BJ (cell line): ENCODE results near the gene WDFY3. TPM values are rescaled to one million over a fixed set of nuclear protein-coding genes. Genes with fewer than 3 reads are reported as not detected.
A peak's percentile ranks its signal among the peaks of the same experiment; 100 is the strongest.

Source experiments
- CTCF ChIA-PET: fragments of 350-600 bp; formaldehyde crosslinking; extraction: SDS; loops from one replicate; lab custom pipeline; 2021; ENCODE audit warnings: antibody characterized with exemption, inconsistent platforms; lab: Yijun Ruan, JAX
- POLR2A ChIA-PET: fragments of 300-600 bp; sonication (Branson Sonifier 250); formaldehyde crosslinking; extraction: SDS; loops from one replicate; lab custom pipeline; 2021; ENCODE audit warnings: antibody characterized with exemption; lab: Charles Lee
- DNase-seq: peaks from one replicate; pipeline ENCODE4 v3.0.0-alpha.2; 2011; ENCODE audit warnings: low read depth
- H3K27me3 ChIP-seq: 2 replicates; pipeline ENCODE4 v1.6.0; 2011; ENCODE audit warnings: low read length; ENCODE audit not compliant: control insufficient read depth, insufficient read depth
- H3K36me3 ChIP-seq: 2 replicates; pipeline ENCODE4 v1.5.1; 2011; ENCODE audit warnings: low read length; ENCODE audit not compliant: control insufficient read depth, insufficient read depth
- H3K4me3 ChIP-seq: 2 replicates; pipeline ENCODE4 v1.5.1; 2011; ENCODE audit warnings: low read depth, mild to moderate bottlenecking, control low read depth, low read length
- CTCF ChIP-seq: IDR thresholded peaks from 2 replicates; pipeline ENCODE4 v1.5.1; 2011; ENCODE audit warnings: low read depth, mild to moderate bottlenecking, control low read depth, inconsistent platforms, low read length, moderate library complexity; ENCODE audit not compliant: insufficient read depth
- polyA plus RNA-seq: library from polyadenylated mRNA; depleted of rRNA; stranded (reverse); fragments of >200 nt; gene quantifications from 2 replicates; pipeline ENCODE4 v1.2.3, GENCODE V29; 2011

The WDFY3 gene
- polyA plus RNA-seq, 1 experiment: 28.8 TPM

- no peak for DNase-seq
- no peak for TF ChIP-seq CTCF
- POLR2A ChIA-PET: no interaction called here
Measured at GRCh38 chr4:84874619-84875018, 91.9 kb downstream of the WDFY3 start.

GRCh38 chr4:84870398-84871163 lies 95.9 kb downstream of the WDFY3 start:
- H3K27me3 ChIP-seq: no peaks in the 10 kb centered on the region
- no peak overlapping the region for H3K4me3 ChIP-seq
- DNase-seq: peak; percentile 9
- POLR2A ChIA-PET: no interaction called here
- no peaks in the 10 kb centered on the region for H3K36me3 ChIP-seq
- CTCF ChIA-PET: no interaction called here
- TF ChIP-seq CTCF: no peak

More at GRCh38 chr4:84874619-84875018, 91.9 kb downstream of the WDFY3 start:
- H3K27me3 ChIP-seq: no peaks in the 10 kb centered on the region
- H3K36me3 ChIP-seq: no peaks in the 10 kb centered on the region
- H3K4me3 ChIP-seq: no peak overlapping the region
- CTCF ChIA-PET: no interaction called here

GRCh38 chr4:84866295-84866694 lies 100.2 kb downstream of the WDFY3 start:
- no peak for DNase-seq
- CTCF ChIA-PET: interaction anchor here (0.6 kb wide), 1 partner anchor 96 kb away, joined by 3 read pairs; no protein-coding TSS in a partner anchor
- no peak for TF ChIP-seq CTCF
- POLR2A ChIA-PET: no interaction called here
- H3K4me3 ChIP-seq: no peak overlapping the region
- no peaks in the 10 kb centered on the region for H3K27me3 ChIP-seq
- no peaks in the 10 kb centered on the region for H3K36me3 ChIP-seq

- ChIA-PET POLR2A (no interaction called here), CTCF (interaction anchor here (1.1 kb wide), 1 partner anchor 15 kb away, joined by 3 read pairs; no protein-coding TSS in a partner anchor)
- H3K36me3 ChIP-seq: no peaks in the 10 kb centered on the region
- TF ChIP-seq CTCF: no peak
- no peak overlapping the region for H3K4me3 ChIP-seq
- no peak for DNase-seq
- no peaks in the 10 kb centered on the region for H3K27me3 ChIP-seq
Measured at GRCh38 chr4:84865600-84865999, 100.9 kb downstream of the WDFY3 start.

GRCh38 chr4:84862064-84862463 lies 104.4 kb downstream of the WDFY3 start:
- Histone ChIP-seq H3K36me3 (0 out of 2 replicates have a peak, but pooled peaks cover 3% of the 10 kb centered on the region), H3K4me3 (no peak overlapping the region), H3K27me3 (no peaks in the 10 kb centered on the region)
- no peak for DNase-seq
- POLR2A ChIA-PET: no interaction called here
- no peak for TF ChIP-seq CTCF
- CTCF ChIA-PET: interaction anchor here (0.7 kb wide), 1 partner anchor 34 kb away, joined by 3 read pairs; no protein-coding TSS in a partner anchor
